Superior temporal gyrus (tissue), 1 donor: ENCODE measurements around the gene SOX21.
A peak's percentile ranks its signal among the peaks of the same experiment; 100 is the strongest.

Experiments used
- DNase-seq: peaks from one replicate; pipeline ENCODE4 v3.0.0-alpha.2; 2016; ENCODE audit errors: extremely low spot score

The SOX21 gene

DNA sequence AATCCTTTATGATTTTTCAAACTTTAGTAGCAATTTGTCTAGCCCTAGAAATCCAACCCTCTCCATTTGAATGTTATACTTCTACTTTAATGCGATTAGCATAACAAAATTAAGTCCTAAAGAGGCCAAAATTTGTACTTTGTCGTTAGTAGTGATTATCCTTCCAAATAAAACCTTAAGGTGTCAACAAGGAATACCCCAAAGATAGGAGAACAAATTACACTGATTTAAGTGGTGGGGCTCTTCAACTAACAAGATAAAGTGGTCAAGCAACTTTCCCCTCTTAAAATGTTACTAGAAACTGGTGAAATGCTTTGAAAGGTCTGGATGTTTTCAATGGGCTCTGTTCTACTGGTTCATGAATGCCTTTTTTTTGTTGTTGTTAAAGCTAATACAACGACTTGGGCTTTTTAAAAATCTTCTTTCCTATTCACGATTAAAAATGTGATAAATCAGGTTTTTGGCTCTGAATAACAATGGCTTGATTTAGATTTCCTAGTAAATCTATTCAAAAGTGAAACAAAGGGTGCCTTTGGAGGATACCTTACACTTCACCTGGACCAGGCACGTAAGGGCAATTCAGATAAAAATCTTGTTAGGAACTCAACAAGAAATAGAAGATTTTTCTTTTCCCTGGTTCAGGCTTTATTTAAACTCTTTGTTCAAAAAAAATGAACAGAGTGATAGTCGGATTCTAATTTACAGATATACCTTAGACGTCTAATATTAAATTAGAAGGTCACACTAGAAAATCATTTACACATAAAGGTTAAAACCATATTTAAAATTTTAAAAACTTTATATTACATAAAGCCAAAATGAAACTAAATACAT, 3.1 kb downstream of the SOX21 start:
- peak; percentile 34 for DNase-seq

DNA sequence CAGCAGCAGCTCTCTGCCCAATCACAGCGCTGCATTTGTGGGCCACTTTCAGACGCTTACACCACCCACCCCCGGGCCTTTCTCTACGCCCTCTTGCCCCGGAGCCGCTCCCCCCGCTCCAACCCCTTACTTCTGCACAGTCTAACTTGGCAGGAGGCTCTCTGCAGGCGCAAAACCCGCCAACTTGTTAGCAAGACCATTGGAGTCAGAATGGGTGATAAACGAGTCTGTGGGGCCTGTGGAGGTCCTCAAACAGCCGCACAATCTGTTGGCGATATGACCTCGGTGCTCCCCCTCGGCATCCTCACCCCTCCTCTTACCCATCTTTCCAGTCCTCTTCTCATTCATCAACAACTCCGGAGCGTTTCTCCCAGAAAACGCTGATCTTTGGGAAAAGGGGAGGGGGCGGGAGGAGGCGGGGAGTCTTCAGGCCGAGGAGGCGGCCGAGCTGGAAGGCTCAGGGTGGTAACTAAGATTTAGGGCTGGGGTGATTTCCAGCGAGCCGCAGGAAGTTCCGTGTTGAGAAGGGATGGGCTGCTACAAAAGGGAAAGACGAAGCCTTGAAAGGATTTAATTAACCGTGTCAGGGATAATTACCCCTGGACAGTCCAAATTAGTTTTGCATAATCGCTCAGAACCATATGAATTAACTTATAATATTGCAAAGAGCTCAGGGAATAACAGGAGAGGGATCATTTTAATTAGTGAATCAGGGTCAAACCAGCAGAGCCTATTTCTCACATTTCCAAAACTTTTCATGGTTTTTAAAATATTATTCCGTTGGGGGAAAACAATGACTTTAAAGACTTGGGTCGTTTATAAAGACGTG, 4.1 kb downstream of the SOX21 start:
- peak; percentile 45 for DNase-seq

DNA sequence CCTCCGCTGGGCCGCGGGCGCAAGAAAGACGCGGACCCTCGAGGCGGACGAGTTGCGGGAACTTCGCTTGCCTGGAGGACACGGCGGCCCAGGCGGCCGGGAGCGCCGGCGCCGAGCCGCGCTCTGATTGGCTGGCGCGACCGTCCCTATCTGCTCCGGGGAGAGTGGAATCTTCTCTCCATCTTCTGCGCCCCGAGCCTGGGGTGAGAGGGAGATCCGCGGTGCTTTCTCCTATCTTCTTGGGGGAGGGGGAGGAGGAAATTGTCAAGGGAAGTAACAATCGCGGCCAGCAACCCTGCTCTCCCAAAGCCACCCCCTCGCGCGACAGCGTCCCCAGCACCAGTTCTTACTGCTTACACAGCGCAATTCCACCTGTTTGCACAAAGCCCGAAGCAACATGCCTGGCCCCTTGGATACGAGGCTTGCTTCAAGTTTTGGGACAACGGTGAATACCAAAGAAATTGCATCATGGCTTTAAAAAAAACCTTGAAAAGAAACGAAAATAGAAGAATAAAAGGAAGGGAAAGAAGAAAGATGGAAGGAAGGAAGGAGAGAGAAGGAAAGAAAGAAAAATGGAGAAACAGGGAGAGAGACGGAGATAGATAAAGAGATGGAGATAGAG, 4.8 kb downstream of the SOX21 start:
- DNase-seq: peak; percentile 11

GRCh38 chr13:94706843-94707399, 5.4 kb downstream of the SOX21 start:
- peak; percentile 83 for DNase-seq

DNA sequence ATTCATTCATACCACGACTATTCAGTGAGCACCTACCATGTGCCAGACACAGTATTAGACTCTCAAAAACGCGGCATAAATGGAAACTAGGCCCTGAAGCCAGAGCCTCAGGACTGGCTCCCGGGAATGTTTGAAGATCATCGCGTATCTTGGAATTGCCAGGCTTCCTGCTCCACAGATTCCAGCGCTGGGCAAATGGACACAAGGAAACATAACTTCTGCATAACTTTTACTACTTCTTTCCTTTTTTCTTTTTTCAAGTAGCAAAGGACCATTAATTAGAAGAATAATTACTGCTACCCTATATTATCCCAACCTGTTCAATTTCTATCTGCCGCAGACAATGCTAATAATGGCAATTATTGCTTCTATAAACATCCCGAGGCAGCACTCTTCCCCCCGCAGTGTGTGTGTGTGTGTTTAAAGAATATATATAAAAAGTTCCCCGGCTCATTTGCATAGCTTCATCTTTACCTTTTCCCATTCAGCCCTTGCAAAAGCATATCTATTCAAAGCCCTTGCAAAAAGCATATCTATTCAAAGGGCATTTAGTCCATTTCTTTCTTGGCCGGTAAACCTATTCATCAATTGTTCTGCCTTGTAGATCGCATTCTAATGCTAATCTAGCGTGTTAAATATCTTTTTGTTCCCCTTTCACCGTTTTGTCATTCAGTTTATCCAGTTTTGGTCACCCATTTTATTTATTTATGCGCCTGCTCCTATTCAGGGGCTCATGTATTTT, 6.1 kb downstream of the SOX21 start:
- DNase-seq: no peak

GRCh38 chr13:94705081-94706030, 7.0 kb downstream of the SOX21 start:
- no peak for DNase-seq

DNA sequence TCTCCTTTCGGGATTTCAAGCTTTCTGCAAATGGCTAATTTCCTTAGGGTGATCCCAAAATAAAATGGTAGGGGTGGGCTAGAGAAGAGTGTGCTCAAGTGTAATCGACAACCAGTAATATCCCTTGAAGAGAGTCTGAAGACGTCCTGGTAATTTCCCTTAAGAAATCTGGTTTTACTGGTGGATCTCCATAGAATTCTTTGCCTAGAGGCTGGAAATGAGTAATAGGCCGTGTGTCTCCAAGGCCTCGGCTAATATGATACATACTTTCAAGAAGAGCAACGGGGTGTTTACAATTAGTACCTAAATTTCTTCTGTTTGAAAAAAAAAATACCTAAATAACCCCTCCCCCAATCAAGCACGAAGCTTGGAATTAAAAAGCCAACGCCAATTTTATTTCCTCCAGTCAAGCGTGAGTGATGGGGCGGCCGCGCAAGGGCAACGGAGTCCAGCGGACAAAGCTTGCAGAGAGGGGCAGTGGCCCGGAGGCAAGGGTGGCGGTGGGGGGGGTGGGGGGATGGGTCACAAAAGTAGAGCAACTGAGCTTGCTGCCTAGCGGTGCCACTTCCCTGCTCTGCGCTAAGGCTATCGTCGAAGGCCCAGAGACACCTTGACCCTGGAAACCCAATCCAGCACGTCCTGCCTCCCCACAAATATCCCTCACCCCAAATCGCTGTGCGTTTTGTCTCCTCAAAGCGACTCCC, 7.8 kb downstream of the SOX21 start:
- DNase-seq: no peak

GRCh38 chr13:94703721-94704314, 8.5 kb downstream of the SOX21 start:
- no peak for DNase-seq

- DNase-seq: no peak
Measured at GRCh38 chr13:94703271-94703670, 9.1 kb downstream of the SOX21 start.

GRCh38 chr13:94702181-94703041, 9.9 kb downstream of the SOX21 start:
- DNase-seq: no peak

GRCh38 chr13:94701313-94702180, 10.8 kb downstream of the SOX21 start:
- DNase-seq: no peak

DNA sequence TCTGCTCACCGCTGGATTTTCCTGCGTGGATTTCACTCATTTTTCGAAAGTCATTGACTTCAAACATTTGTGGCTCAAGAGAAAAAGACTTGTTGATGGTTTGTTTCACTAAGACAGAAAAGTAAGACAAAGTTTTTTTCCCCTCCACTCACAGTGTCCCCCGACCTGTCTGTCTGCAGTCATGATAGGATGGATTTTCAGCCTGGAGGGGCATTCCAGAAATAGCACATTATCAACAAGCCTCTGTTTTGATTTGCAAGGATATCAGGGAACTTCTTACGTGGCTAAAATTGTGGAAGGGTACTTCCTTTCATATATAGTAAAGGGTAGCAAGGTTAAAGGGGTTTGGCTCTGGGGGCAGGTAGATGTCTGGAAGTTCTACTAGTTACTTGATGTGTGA, 11.8 kb downstream of the SOX21 start:
- no peak for DNase-seq

GRCh38 chr13:94700051-94700535, 12.3 kb downstream of the SOX21 start:
- DNase-seq: no peak

- no peak for DNase-seq
Measured at GRCh38 chr13:94696171-94696570, 16.2 kb downstream of the SOX21 start.

DNA sequence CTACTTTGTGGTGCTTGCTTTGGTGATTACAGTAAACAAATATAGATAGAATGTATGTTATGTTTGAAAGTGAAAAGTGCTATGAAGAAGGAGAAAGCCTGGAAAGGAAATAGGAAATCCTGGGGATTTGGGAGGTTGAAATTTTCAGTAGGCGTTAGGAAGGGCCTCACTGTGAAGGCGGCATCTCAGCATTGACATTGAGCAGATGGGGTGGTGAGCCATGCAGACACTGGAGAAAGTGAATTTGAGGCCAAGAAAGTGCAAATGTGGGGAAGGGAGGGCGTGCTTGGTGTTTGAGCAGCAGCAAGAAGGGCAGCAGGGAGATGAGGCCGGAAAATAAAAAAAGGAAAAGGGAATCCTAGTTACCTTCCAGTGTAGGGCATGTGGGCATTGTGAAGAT, 20.3 kb downstream of the SOX21 start:
- no peak for DNase-seq

- no peak for DNase-seq
Measured at GRCh38 chr13:94683409-94683808, 28.9 kb downstream of the SOX21 start.

DNA sequence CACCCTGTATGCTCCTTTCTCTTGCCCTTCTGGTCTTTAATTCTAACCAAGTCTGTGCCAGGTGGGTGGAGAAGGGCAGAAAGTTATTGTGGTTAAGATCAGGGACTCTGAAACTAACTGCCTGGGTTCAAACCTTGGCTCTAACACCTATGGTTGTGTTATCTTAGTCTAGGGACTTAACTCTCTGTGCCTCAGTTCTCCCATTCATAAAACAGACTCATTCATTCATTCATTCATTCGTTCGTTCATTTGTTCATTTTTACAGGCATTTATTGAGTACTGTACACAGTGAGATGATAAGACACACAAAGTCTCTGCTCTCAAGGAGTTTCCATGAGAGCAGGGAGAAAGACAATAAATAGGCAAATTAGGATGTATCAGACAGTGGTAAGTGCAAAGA, 30.1 kb downstream of the SOX21 start:
- no peak for DNase-seq
